K562 (cell line): Measurements from ENCODE around the gene RIPOR1. TPM values are rescaled to one million over a fixed set of nuclear protein-coding genes. Genes with fewer than 3 reads are reported as not detected.

Experiments
- CHD1 ChIP-seq: fragments of 200-600 bp; sonication (generic); IDR thresholded peaks from one replicate; pipeline ENCODE4 v1.6.1; 2012; ENCODE audit warnings: mild to moderate bottlenecking, moderate library complexity, low read length, inconsistent platforms
- DIDO1 ChIP-seq: fragments of 450-650 bp; IDR thresholded peaks from 2 replicates; pipeline ENCODE4 v1.6.1; 2016; ENCODE audit warnings: low read depth, missing biosample characterization, missing genetic modification characterization
- FOXM1 ChIP-seq, 2 experiments: fragments of 450-650 bp in 1 of 2; sonication (generic) in 1 of 2; formaldehyde crosslinking in 1 of 2; IDR thresholded peaks; 2 replicates each; pipeline versions ENCODE4 v1.6.1 to v1.9.0; 2017 to 2022; ENCODE audit warnings: low read depth in 2 of 2, mild to moderate bottlenecking in 2 of 2, missing genetic modification reagents in 1 of 2, moderate library complexity in 1 of 2
- HNRNPL ChIP-seq: fragments of 200-400 bp; formaldehyde crosslinking; IDR thresholded peaks from 2 replicates; pipeline ENCODE4 v1.6.1; 2017; ENCODE audit warnings: low read depth, mild to moderate bottlenecking, low read length
- MAFK ChIP-seq: IDR thresholded peaks from 2 replicates; pipeline ENCODE4 v1.6.1; 2011; ENCODE audit warnings: low read length, improper control_type of control experiment
- MAZ ChIP-seq, 2 experiments: fragments of 450-650 bp in 1 of 2; sonication (generic) in 1 of 2; formaldehyde crosslinking; IDR thresholded peaks in 1 of 2; conservative IDR thresholded peaks in 1 of 2; 2 replicates each; pipeline versions ENCODE4 v1.4.0 to v1.5.0; 2020; ENCODE audit warnings: mild to moderate bottlenecking in 1 of 2, missing genetic modification reagents in 1 of 2
- NR2C1 ChIP-seq, 2 experiments: fragments of 450-650 bp; IDR thresholded peaks; 2 replicates each; pipeline ENCODE4 v1.6.1; 2017; ENCODE audit warnings: mild to moderate bottlenecking in 2 of 2, antibody characterized with exemption in 1 of 2, inconsistent platforms in 1 of 2, missing compliant biosample characterization in 1 of 2, missing genetic modification characterization in 1 of 2
- PCBP2 ChIP-seq: fragments of 200-400 bp; formaldehyde crosslinking; IDR thresholded peaks from 2 replicates; pipeline ENCODE4 v1.6.1; 2018; ENCODE audit warnings: low read length, low read depth, mild to moderate bottlenecking, moderate library complexity; ENCODE audit not compliant: poor library complexity, severe bottlenecking
- RBM34 ChIP-seq: fragments of 200-400 bp; formaldehyde crosslinking; IDR thresholded peaks from 2 replicates; pipeline ENCODE4 v1.6.1; 2018; ENCODE audit warnings: low read length, borderline replicate concordance; ENCODE audit not compliant: insufficient read depth
- ZNF143 ChIP-seq: sonication (generic); formaldehyde crosslinking; IDR thresholded peaks from 2 replicates; pipeline ENCODE4 v1.9.0; 2022; ENCODE audit warnings: mild to moderate bottlenecking, missing genetic modification reagents
- ZSCAN32 ChIP-seq: fragments of 450-650 bp; formaldehyde crosslinking; IDR thresholded peaks from 2 replicates; pipeline ENCODE4 v1.4.0; 2020; ENCODE audit warnings: mild to moderate bottlenecking, moderate library complexity
- polyA plus RNA-seq, 8 experiments: library from polyadenylated mRNA; depleted of rRNA in 4 of 8; stranded (reverse) in 5 of 8; unstranded in 3 of 8; fragments of >200 nt; fragmentation: Nextera tagmentation in 2 of 8; fragmentation: Illumina TruSeq in 1 of 8; extraction: Ambion mirVana in 2 of 8; extraction: Trizol in 1 of 8; gene quantifications; 2 replicates each; pipeline versions ENCODE4 v1.2.1 to v1.2.3, GENCODE V29; 2011 to 2014; ENCODE audit warnings: inconsistent platforms in 1 of 8, missing spikeins in 1 of 8
- total RNA-seq, 7 experiments: library from RNA; depleted of rRNA in 6 of 7; stranded (reverse); fragments of >200 nt in 6 of 7; fragmentation: Illumina TruSeq in 2 of 7; extraction: Trizol in 2 of 7; gene quantifications; 2 replicates each; pipeline versions ENCODE4 v1.2.1 to v1.2.3, GENCODE V29; 2011 to 2021; ENCODE audit warnings: low replicate concordance in 1 of 7
- TF ChIP-seq, protein P1 (sequence below): fragments of 450-650 bp; IDR thresholded peaks from one replicate; pipeline ENCODE4 v1.6.1; 2018; ENCODE audit warnings: mild to moderate bottlenecking, moderate library complexity; ENCODE audit not compliant: partially characterized antibody
- TF ChIP-seq, protein P2 (sequence below): sonication (generic); formaldehyde crosslinking; IDR thresholded peaks from 2 replicates; pipeline ENCODE4 v1.8.0; 2022; ENCODE audit warnings: mild to moderate bottlenecking, missing genetic modification reagents, borderline replicate concordance
- TF ChIP-seq, protein P3 (sequence below), 2 experiments: fragments of 450-650 bp; formaldehyde crosslinking in 1 of 2; IDR thresholded peaks; 2 replicates each; pipeline versions ENCODE4 v1.4.0 to v1.6.1; 2014 to 2020; ENCODE audit warnings: mild to moderate bottlenecking in 2 of 2, borderline replicate concordance in 1 of 2, low read depth in 1 of 2

The RIPOR1 gene
- total and polyA plus RNA-seq, 9 of the 15 experiments (the other 6 are each of a cell fraction or from before 2014, with no cell fraction given): 0.36 to 31.1 (median 3.0) TPM

DNA sequence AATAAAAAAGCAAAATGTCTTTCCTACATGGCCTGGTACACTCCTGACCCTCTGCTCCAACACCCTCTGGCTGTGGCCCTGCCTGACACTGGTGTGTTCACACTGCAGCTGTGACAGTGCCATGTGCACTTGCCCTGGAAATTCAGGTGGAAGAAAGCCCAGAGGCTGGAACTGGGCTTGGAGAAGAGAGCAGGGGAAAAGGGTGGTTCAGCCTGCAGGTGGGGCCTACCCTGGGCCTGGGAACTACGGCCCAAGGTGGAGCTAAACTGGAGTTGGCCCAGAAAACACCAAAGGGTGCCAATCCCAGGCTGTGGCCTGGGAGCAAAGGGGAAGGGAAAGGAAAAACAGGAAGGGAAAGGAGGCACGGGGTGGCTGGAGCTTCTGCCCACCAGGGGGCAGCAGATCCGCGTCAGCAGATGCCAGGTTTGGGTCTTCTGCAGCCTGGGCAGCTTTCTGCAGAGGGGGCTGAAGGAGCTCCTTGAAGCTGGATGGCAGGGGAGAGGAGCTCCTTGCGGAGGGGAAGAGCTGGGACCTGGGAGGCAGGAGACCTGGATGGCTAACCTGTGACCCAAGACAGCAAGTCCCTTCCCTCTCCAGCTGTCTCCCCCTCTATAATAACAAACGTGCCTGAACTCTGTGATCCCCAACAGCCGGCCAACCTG is 18.3 kb downstream of the RIPOR1 start (continued):
- TF ChIP-seq, protein P1, sequence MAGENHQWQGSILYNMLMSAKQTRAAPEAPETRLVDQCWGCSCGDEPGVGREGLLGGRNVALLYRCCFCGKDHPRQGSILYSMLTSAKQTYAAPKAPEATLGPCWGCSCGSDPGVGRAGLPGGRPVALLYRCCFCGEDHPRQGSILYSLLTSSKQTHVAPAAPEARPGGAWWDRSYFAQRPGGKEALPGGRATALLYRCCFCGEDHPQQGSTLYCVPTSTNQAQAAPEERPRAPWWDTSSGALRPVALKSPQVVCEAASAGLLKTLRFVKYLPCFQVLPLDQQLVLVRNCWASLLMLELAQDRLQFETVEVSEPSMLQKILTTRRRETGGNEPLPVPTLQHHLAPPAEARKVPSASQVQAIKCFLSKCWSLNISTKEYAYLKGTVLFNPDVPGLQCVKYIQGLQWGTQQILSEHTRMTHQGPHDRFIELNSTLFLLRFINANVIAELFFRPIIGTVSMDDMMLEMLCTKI: no peak
- TF ChIP-seq HNRNPL: no peak
- no peak for TF ChIP-seq RBM34
- TF ChIP-seq CHD1: no peak
- no peak for TF ChIP-seq MAFK
- TF ChIP-seq ZSCAN32 (CRISPR knock-in tag): no peak
- TF ChIP-seq DIDO1 (tag): no peak
- no peak for TF ChIP-seq FOXM1 (IDR thresholded peaks at IDR 0.05; ENCODE audit: low read depth)
- TF ChIP-seq FOXM1 (CRISPR knock-in tag; IDR thresholded peaks at IDR 0.05; ENCODE audit: low read depth): no peak
- TF ChIP-seq ZNF143 (CRISPR knock-in tag): no peak
- TF ChIP-seq, protein P2, sequence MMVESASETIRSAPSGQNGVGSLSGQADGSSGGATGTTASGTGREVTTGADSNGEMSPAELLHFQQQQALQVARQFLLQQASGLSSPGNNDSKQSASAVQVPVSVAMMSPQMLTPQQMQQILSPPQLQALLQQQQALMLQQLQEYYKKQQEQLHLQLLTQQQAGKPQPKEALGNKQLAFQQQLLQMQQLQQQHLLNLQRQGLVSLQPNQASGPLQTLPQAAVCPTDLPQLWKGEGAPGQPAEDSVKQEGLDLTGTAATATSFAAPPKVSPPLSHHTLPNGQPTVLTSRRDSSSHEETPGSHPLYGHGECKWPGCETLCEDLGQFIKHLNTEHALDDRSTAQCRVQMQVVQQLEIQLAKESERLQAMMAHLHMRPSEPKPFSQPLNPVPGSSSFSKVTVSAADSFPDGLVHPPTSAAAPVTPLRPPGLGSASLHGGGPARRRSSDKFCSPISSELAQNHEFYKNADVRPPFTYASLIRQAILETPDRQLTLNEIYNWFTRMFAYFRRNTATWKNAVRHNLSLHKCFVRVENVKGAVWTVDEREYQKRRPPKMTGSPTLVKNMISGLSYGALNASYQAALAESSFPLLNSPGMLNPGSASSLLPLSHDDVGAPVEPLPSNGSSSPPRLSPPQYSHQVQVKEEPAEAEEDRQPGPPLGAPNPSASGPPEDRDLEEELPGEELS (CRISPR knock-in tag): 0 out of 2 replicates have a peak, but pooled peaks have one; percentile 20
- TF ChIP-seq MAZ (CRISPR knock-in tag; conservative IDR thresholded peaks at IDR 0.05 in 1 of 2, IDR thresholded peaks at IDR 0.05 in 1 of 2): peak in 1 of 2 experiments; percentile 72; a peak in 2 of 4 replicates
- no peak for TF ChIP-seq NR2C1 (IDR thresholded peaks at IDR 0.05)
- no peak for TF ChIP-seq NR2C1 (tag; IDR thresholded peaks at IDR 0.05)
- no peak for TF ChIP-seq PCBP2
- TF ChIP-seq, protein P3, sequence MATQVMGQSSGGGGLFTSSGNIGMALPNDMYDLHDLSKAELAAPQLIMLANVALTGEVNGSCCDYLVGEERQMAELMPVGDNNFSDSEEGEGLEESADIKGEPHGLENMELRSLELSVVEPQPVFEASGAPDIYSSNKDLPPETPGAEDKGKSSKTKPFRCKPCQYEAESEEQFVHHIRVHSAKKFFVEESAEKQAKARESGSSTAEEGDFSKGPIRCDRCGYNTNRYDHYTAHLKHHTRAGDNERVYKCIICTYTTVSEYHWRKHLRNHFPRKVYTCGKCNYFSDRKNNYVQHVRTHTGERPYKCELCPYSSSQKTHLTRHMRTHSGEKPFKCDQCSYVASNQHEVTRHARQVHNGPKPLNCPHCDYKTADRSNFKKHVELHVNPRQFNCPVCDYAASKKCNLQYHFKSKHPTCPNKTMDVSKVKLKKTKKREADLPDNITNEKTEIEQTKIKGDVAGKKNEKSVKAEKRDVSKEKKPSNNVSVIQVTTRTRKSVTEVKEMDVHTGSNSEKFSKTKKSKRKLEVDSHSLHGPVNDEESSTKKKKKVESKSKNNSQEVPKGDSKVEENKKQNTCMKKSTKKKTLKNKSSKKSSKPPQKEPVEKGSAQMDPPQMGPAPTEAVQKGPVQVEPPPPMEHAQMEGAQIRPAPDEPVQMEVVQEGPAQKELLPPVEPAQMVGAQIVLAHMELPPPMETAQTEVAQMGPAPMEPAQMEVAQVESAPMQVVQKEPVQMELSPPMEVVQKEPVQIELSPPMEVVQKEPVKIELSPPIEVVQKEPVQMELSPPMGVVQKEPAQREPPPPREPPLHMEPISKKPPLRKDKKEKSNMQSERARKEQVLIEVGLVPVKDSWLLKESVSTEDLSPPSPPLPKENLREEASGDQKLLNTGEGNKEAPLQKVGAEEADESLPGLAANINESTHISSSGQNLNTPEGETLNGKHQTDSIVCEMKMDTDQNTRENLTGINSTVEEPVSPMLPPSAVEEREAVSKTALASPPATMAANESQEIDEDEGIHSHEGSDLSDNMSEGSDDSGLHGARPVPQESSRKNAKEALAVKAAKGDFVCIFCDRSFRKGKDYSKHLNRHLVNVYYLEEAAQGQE (IDR thresholded peaks at IDR 0.05; ENCODE audit: borderline replicate concordance): peak; percentile 89
- TF ChIP-seq, protein P3 (CRISPR knock-in tag; IDR thresholded peaks at IDR 0.05; ENCODE audit: low read depth): no peak
